K562 (cell line): ENCODE results near the gene GRM5. TPM values are rescaled to one million over a fixed set of nuclear protein-coding genes. Genes with fewer than 3 reads are reported as not detected.
A peak's percentile ranks its signal among the peaks of the same experiment; 100 is the strongest.

ENCODE experiments used
- ATAC-seq: fragments of 200-7000 bp; cut with Tn5 transposase; 3 replicates; pipeline ENCODE4 v1.9.1; 2020; ENCODE audit warnings: moderate library complexity
- BruUV-seq: library from RNA; stranded (reverse); fragments of 400-500 nt; replicated peaks from 2 replicates; lab custom pipeline; 2021; lab: Mats Ljungman, UMichigan
- CTCF ChIA-PET: fragments of 300-600 bp; formaldehyde crosslinking; extraction: SDS; loops from one replicate; lab custom pipeline; 2021; ENCODE audit warnings: low intra/inter-chr PET ratio; lab: Yijun Ruan, JAX
- POLR2A ChIA-PET: fragments of 300-600, 350-650 bp; sonication (Branson Sonifier 250); formaldehyde crosslinking; extraction: SDS; loops from one replicate; lab custom pipeline; 2021; ENCODE audit warnings: antibody characterized with exemption, inconsistent platforms; lab: Yijun Ruan, JAX
- DNase-seq, 4 experiments: peaks; one replicate each; pipeline versions ENCODE4 v3.0.0 to v3.0.0-alpha.2; 2011 to 2018; ENCODE audit warnings: low spot score in 3 of 4, mixed read lengths in 3 of 4; ENCODE audit errors: extremely low read depth in 1 of 4
- FAIRE-seq: peaks from 2 replicates; lab custom pipeline; 2011; peaks lifted over from hg19 to GRCh38; lab: Jason Lieb, UNC
- H2AFZ ChIP-seq: 2 replicates; pipeline ENCODE4 v1.6.0; 2011; ENCODE audit warnings: low read depth, low read length, control low read depth, inconsistent platforms
- H3K27ac ChIP-seq: fragments of 200-600 bp; 3 replicates; pipeline ENCODE4 v1.8.0; 2011; ENCODE audit warnings: low read depth, mild to moderate bottlenecking, control low read depth, inconsistent platforms, low read length, moderate library complexity, mixed read lengths; ENCODE audit errors: extremely low read depth
- H3K27me3 ChIP-seq, 2 experiments: fragments of 300-600 bp in 1 of 2; 2 replicates in 1 of 2; 3 replicates in 1 of 2; pipeline versions ENCODE4 v1.6.0 to v1.8.0; 2011; ENCODE audit warnings: inconsistent platforms in 2 of 2, low read length in 2 of 2, mild to moderate bottlenecking in 1 of 2, mixed read lengths in 1 of 2, moderate library complexity in 1 of 2; ENCODE audit not compliant: control insufficient read depth in 2 of 2, insufficient read depth in 2 of 2
- H3K36me3 ChIP-seq: fragments of 300-600 bp; 3 replicates; pipeline ENCODE4 v1.8.0; 2011; ENCODE audit warnings: mild to moderate bottlenecking, low read length, inconsistent platforms; ENCODE audit not compliant: control insufficient read depth, insufficient read depth
- H3K4me1 ChIP-seq, 2 experiments: fragments of 200-600 bp in 1 of 2; replicated peaks in 1 of 2; 2 replicates in 1 of 2; 3 replicates in 1 of 2; pipeline versions ENCODE4 v1.5.1 to v1.8.0; 2011; ENCODE audit warnings: inconsistent platforms in 2 of 2, low read length in 2 of 2, mild to moderate bottlenecking in 1 of 2, mixed read lengths in 1 of 2, moderate library complexity in 1 of 2; ENCODE audit not compliant: control insufficient read depth in 2 of 2, insufficient read depth in 2 of 2
- H3K4me2 ChIP-seq: 2 replicates; pipeline ENCODE4 v1.6.1; 2011; ENCODE audit warnings: low read length, control low read depth, inconsistent platforms, mixed read lengths; ENCODE audit not compliant: insufficient read depth
- H3K4me3 ChIP-seq: fragments of 200-600 bp; sonication (generic), shearing (Covaris generic); 2 replicates; pipeline ENCODE4 v1.5.1; 2016; ENCODE audit warnings: control low read depth, inconsistent platforms
- H3K79me2 ChIP-seq: fragments of 200-600 bp; 3 replicates; pipeline ENCODE4 v1.8.0; 2011; ENCODE audit warnings: low read length, inconsistent platforms; ENCODE audit not compliant: control insufficient read depth, insufficient read depth
- H3K9ac ChIP-seq, 2 experiments: 2 replicates each; pipeline versions ENCODE4 v1.6.0 to v1.6.1; 2011; ENCODE audit warnings: low read depth in 2 of 2, low read length in 2 of 2, control low read depth in 1 of 2, inconsistent platforms in 1 of 2, mild to moderate bottlenecking in 1 of 2, mixed read lengths in 1 of 2; ENCODE audit not compliant: insufficient read depth in 1 of 2
- H3K9me1 ChIP-seq: one replicate; pipeline ENCODE4 v1.6.0; 2011; ENCODE audit warnings: inconsistent platforms, mild to moderate bottlenecking, low read length, moderate library complexity; ENCODE audit not compliant: control insufficient read depth, insufficient read depth
- H3K9me3 ChIP-seq: replicated peaks from 2 replicates; pipeline ENCODE4 v1.5.1; 2011; ENCODE audit warnings: low read depth, low read length, inconsistent platforms; ENCODE audit not compliant: control insufficient read depth, insufficient read depth
- H4K20me1 ChIP-seq: replicated peaks from 2 replicates; pipeline ENCODE4 v1.6.1; 2011; ENCODE audit warnings: low read length, inconsistent platforms, mixed read lengths; ENCODE audit not compliant: control insufficient read depth, insufficient read depth
- CEBPB ChIP-seq: fragments of 450-650 bp; IDR thresholded peaks from 2 replicates; pipeline ENCODE4 v1.6.1; 2016; ENCODE audit warnings: missing genetic modification characterization, missing compliant biosample characterization
- ELF1 ChIP-seq: fragments of 200-800 bp; sonication (Bioruptor generic); IDR thresholded peaks from 2 replicates; pipeline ENCODE4 v1.6.1; 2016; ENCODE audit warnings: missing genetic modification characterization, missing compliant biosample characterization
- GATAD2B ChIP-seq: fragments of 450-650 bp; IDR thresholded peaks from 2 replicates; pipeline ENCODE4 v1.6.1; 2017; ENCODE audit warnings: mild to moderate bottlenecking, borderline replicate concordance
- HEY1 ChIP-seq: fragments of 250-450 bp; sonication (Bioruptor Pico); IDR thresholded peaks from 2 replicates; pipeline ENCODE4 v1.5.0; 2020; ENCODE audit warnings: mild to moderate bottlenecking, moderate library complexity, borderline replicate concordance
- HMGXB4 ChIP-seq: sonication (generic); formaldehyde crosslinking; IDR thresholded peaks from 2 replicates; pipeline ENCODE4 v1.8.1; 2023; ENCODE audit warnings: mild to moderate bottlenecking, missing genetic modification reagents
- NBN ChIP-seq: fragments of 450-650 bp; IDR thresholded peaks from 2 replicates; pipeline ENCODE4 v1.6.1; 2016; ENCODE audit warnings: low read depth, mild to moderate bottlenecking
- SIRT6 ChIP-seq: IDR thresholded peaks from one replicate; pipeline ENCODE4 v1.6.1; 2012; ENCODE audit warnings: low read depth, mild to moderate bottlenecking, control low read depth, inconsistent platforms, low read length, moderate library complexity
- THRAP3 ChIP-seq: fragments of 450-650 bp; IDR thresholded peaks from 2 replicates; pipeline ENCODE4 v1.6.1; 2016; ENCODE audit warnings: mild to moderate bottlenecking, inconsistent platforms, borderline replicate concordance
- WHSC1 ChIP-seq: IDR thresholded peaks from one replicate; pipeline ENCODE4 v1.6.1; 2012; ENCODE audit warnings: low read length, control low read depth, inconsistent platforms
- ZNF263 ChIP-seq: sonication (generic); formaldehyde crosslinking; IDR thresholded peaks from 2 replicates; pipeline ENCODE4 v1.8.0; 2022; ENCODE audit warnings: mild to moderate bottlenecking, missing genetic modification reagents, borderline replicate concordance
- WGBS: fragments of 100-300 bp; shearing (Covaris generic); methylation state at CpG from one replicate; pipeline ENCODE4 v1.1.6; 2016; ENCODE audit warnings: low coverage, mixed read lengths; ENCODE audit not compliant: insufficient coverage; ENCODE audit errors: missing lambda C conversion rate; 5-methylcytosine and 5-hydroxymethylcytosine counted together
- in situ Hi-C: fragments of 300-500 bp; cut with MboI; formaldehyde crosslinking; loops from 4 replicates; pipeline ENCODE4 v1.15.0; 2018; ENCODE audit warnings: inconsistent platforms, mixed read lengths
- intact Hi-C: fragments of 100-400 bp; cut with micrococcal nuclease; formaldehyde crosslinking; loops from 2 replicates; pipeline ENCODE4 v1.14.2; 2022
- polyA plus RNA-seq, 8 experiments: library from polyadenylated mRNA; depleted of rRNA in 4 of 8; stranded (reverse) in 5 of 8; unstranded in 3 of 8; fragments of >200 nt; fragmentation: Nextera tagmentation in 2 of 8; fragmentation: Illumina TruSeq in 1 of 8; extraction: Ambion mirVana in 2 of 8; extraction: Trizol in 1 of 8; gene quantifications; 2 replicates each; pipeline versions ENCODE4 v1.2.1 to v1.2.3, GENCODE V29; 2011 to 2014; ENCODE audit warnings: inconsistent platforms in 1 of 8, missing spikeins in 1 of 8
- total RNA-seq, 7 experiments: library from RNA; depleted of rRNA in 6 of 7; stranded (reverse); fragments of >200 nt in 6 of 7; fragmentation: Illumina TruSeq in 2 of 7; extraction: Trizol in 2 of 7; gene quantifications; 2 replicates each; pipeline versions ENCODE4 v1.2.1 to v1.2.3, GENCODE V29; 2011 to 2021; ENCODE audit warnings: low replicate concordance in 1 of 7
- TF ChIP-seq, protein P1 (sequence below): fragments of 250-450 bp; sonication (Bioruptor Pico); IDR thresholded peaks from 2 replicates; pipeline ENCODE4 v1.9.0; 2021; ENCODE audit warnings: mild to moderate bottlenecking, inconsistent platforms

Gene GRM5
- total and polyA plus RNA-seq, 9 of the 15 experiments (the other 6 are each of a cell fraction or from before 2014, with no cell fraction given): not detected

DNA sequence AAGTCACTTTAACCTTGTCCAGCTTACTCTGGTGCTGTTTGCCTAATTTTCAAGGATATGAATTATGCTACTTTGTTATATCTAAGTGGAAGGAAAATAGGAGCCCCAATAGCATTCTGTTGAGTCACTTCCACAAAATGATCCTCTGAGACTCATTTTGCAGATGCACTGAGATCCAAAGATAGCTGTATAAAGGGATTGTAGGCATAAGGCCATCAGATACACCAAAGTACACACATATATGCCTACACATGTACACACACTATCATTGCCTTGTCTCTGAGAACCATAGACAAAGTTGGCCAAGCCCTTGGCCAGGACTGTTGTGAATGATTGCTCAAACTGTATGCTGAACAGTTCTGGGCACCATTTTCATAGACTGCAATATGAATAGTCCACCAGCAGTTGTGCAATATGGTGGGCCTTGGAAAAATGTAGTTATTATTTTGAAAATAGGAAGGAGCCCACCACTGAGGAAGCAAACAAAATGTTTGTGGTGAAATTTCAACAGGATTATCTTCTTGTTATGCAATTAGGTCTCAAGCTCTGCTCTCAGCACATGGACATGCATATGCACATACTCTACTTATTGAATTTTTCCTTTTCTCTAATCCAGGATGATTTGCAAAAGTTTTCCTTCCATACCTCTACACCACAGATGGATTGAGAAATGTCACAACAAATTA is 542.3 kb downstream of the GRM5 start:
- intact Hi-C loops (no loop called here), in situ Hi-C loops (no loop called here)
- no peaks in the 10 kb centered on the region for H3K36me3 ChIP-seq
- ChIA-PET POLR2A (interaction anchor here (0.6 kb wide), 1 partner anchor 20 kb away, joined by 3 read pairs; no protein-coding TSS in a partner anchor), CTCF (no interaction called here)
- no TSS peak for BruUV-seq
- TF ChIP-seq NBN (no peak), CEBPB (tag) (peak; percentile 15; the same call in 1 of the 2 replicates), GATAD2B (no peak), ZNF263 (no peak)
- H3K79me2 ChIP-seq: no peaks in the 10 kb centered on the region
- no peak overlapping the region for H3K4me3 ChIP-seq
- no peak overlapping the region for H3K4me2 ChIP-seq
- H3K9me1 ChIP-seq: no peaks in the 10 kb centered on the region
- no peaks in the 10 kb centered on the region for H4K20me1 ChIP-seq
- no peaks in the 10 kb centered on the region for H3K4me1 ChIP-seq
- ATAC-seq: no peak
- H3K27me3 ChIP-seq: peaks cover 0 to 7% of the 10 kb centered on the region in 2 experiments; a peak in 3 of 5 replicates
- no peak overlapping the region for H3K27ac ChIP-seq
- DNase-seq: no peak
- no peak overlapping the region for H3K9ac ChIP-seq
- no peak overlapping the region for H2AFZ ChIP-seq
- no peak for FAIRE-seq
- H3K9me3 ChIP-seq: no peaks in the 10 kb centered on the region

- Histone ChIP-seq H3K4me2 (no peak overlapping the region), H3K36me3 (no peaks in the 10 kb centered on the region), H3K27ac (no peak overlapping the region), H3K79me2 (no peaks in the 10 kb centered on the region), H4K20me1 (no peaks in the 10 kb centered on the region), H3K9me3 (no peaks in the 10 kb centered on the region), H3K4me1 (no peaks in the 10 kb centered on the region), H3K9ac (no peak overlapping the region), H3K9me1 (no peaks in the 10 kb centered on the region), H3K27me3 (peaks cover 0 to 7% of the 10 kb centered on the region in 2 experiments; a peak in 3 of 5 replicates), H3K4me3 (no peak overlapping the region), H2AFZ (no peak overlapping the region)
- 0% methylated on average over 2 of the region's 2 CpGs for WGBS
- in situ Hi-C loops (no loop called here), intact Hi-C loops (no loop called here)
- DNase-seq (no peak), ATAC-seq (no peak), FAIRE-seq (no peak)
- ChIA-PET POLR2A (interaction anchor here (0.6 kb wide), 1 partner anchor 20 kb away, joined by 3 read pairs; no protein-coding TSS in a partner anchor), CTCF (no interaction called here)
- no TSS peak for BruUV-seq
- TF ChIP-seq HEY1 (CRISPR knock-in tag) (no peak), THRAP3 (no peak), HMGXB4 (CRISPR knock-in tag) (no peak), WHSC1 (no peak), ELF1 (tag) (no peak), SIRT6 (no peak)
- TF ChIP-seq, protein P1, sequence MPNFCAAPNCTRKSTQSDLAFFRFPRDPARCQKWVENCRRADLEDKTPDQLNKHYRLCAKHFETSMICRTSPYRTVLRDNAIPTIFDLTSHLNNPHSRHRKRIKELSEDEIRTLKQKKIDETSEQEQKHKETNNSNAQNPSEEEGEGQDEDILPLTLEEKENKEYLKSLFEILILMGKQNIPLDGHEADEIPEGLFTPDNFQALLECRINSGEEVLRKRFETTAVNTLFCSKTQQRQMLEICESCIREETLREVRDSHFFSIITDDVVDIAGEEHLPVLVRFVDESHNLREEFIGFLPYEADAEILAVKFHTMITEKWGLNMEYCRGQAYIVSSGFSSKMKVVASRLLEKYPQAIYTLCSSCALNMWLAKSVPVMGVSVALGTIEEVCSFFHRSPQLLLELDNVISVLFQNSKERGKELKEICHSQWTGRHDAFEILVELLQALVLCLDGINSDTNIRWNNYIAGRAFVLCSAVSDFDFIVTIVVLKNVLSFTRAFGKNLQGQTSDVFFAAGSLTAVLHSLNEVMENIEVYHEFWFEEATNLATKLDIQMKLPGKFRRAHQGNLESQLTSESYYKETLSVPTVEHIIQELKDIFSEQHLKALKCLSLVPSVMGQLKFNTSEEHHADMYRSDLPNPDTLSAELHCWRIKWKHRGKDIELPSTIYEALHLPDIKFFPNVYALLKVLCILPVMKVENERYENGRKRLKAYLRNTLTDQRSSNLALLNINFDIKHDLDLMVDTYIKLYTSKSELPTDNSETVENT (CRISPR knock-in tag): no peak
These were observed 543.0 kb downstream of the GRM5 start for GRCh38 chr11:88522624-88523385.
